Skin epidermis (tissue), 12 donors: Measurements from ENCODE around the gene TMEM165.

ENCODE experiments used
- H3K27ac ChIP-seq, 21 experiments: fragments of 200-600 bp; sonication (generic) in 11 of 21; one replicate each; pipeline ENCODE4 v1.5.0; 2020; ENCODE audit warnings: mild to moderate bottlenecking in 3 of 21, inconsistent platforms in 2 of 21, moderate library complexity in 2 of 21
- H3K4me3 ChIP-seq, 7 experiments: fragments of 200-600 bp; sonication (generic) in 2 of 7; one replicate each; pipeline ENCODE4 v1.5.0; 2020; ENCODE audit warnings: inconsistent platforms in 2 of 7, mild to moderate bottlenecking in 2 of 7, moderate library complexity in 1 of 7

Gene TMEM165

GRCh38 chr4:55365345-55365728 is 30.4 kb upstream of the TMEM165 start:
- no peak overlapping the region for H3K4me3 ChIP-seq
- H3K27ac ChIP-seq, result peak overlapping the region in 1 of 21 experiments; percentile 5

GRCh38 chr4:55366621-55367020 is 29.1 kb upstream of the TMEM165 start:
- no peak overlapping the region for H3K4me3 ChIP-seq
- H3K27ac ChIP-seq, result no peak overlapping the region

- Histone ChIP-seq H3K27ac (no peak overlapping the region), H3K4me3 (no peak overlapping the region)
These were observed 28.6 kb upstream of the TMEM165 start for GRCh38 chr4:55367084-55367722.

- Histone ChIP-seq H3K4me3 (no peak overlapping the region), H3K27ac (no peak overlapping the region)
These were observed 25.8 kb upstream of the TMEM165 start for GRCh38 chr4:55369968-55370367.

GRCh38 chr4:55372259-55372658 is 23.5 kb upstream of the TMEM165 start:
- no peak overlapping the region for H3K4me3 ChIP-seq
- no peak overlapping the region for H3K27ac ChIP-seq

GRCh38 chr4:55373461-55373860 is 22.3 kb upstream of the TMEM165 start:
- H3K27ac ChIP-seq, result no peak overlapping the region
- no peak overlapping the region for H3K4me3 ChIP-seq

- Histone ChIP-seq H3K27ac (no peak overlapping the region), H3K4me3 (no peak overlapping the region)
These were observed 19.1 kb upstream of the TMEM165 start for GRCh38 chr4:55376698-55377097.

- H3K4me3 ChIP-seq, result no peak overlapping the region
- no peak overlapping the region for H3K27ac ChIP-seq
These were observed 16.9 kb upstream of the TMEM165 start for GRCh38 chr4:55378617-55379467.

GRCh38 chr4:55380576-55380975 is 15.2 kb upstream of the TMEM165 start:
- H3K4me3 ChIP-seq, result no peak overlapping the region
- H3K27ac ChIP-seq, result no peak overlapping the region

GRCh38 chr4:55381502-55381901 is 14.3 kb upstream of the TMEM165 start:
- Histone ChIP-seq H3K27ac (no peak overlapping the region), H3K4me3 (no peak overlapping the region)

- no peak overlapping the region for H3K4me3 ChIP-seq
- H3K27ac ChIP-seq, result no peak overlapping the region
These were observed 13.2 kb upstream of the TMEM165 start for GRCh38 chr4:55382488-55383003.

- Histone ChIP-seq H3K4me3 (no peak overlapping the region), H3K27ac (no peak overlapping the region)
These were observed 10.5 kb upstream of the TMEM165 start for GRCh38 chr4:55385201-55385649.

- no peak overlapping the region for H3K27ac ChIP-seq
- no peak overlapping the region for H3K4me3 ChIP-seq
These were observed 9.7 kb upstream of the TMEM165 start for GRCh38 chr4:55386073-55386472.

GRCh38 chr4:55386840-55387239 is 8.9 kb upstream of the TMEM165 start:
- Histone ChIP-seq H3K27ac (no peak overlapping the region), H3K4me3 (no peak overlapping the region)

GRCh38 chr4:55393461-55394320 is 2.1 kb upstream of the TMEM165 start:
- no peak overlapping the region for H3K27ac ChIP-seq
- no peak overlapping the region for H3K4me3 ChIP-seq

GRCh38 chr4:55395218-55395528 is 584 bp upstream of the TMEM165 start:
- Histone ChIP-seq H3K4me3 (peak overlapping the region; percentile 73 to 100 (median 92)), H3K27ac (peak overlapping the region in 20 of 21 experiments; percentile 91 to 100 (median 97))

GRCh38 chr4:55396308-55397125 is 760 bp downstream of the TMEM165 start:
- H3K27ac ChIP-seq, result peak overlapping the region; percentile 86 to 100 (median 97)
- H3K4me3 ChIP-seq, result peak overlapping the region; percentile 73 to 100 (median 92)

GRCh38 chr4:55397126-55397436 is 1.3 kb downstream of the TMEM165 start:
- Histone ChIP-seq H3K27ac (peak overlapping the region in 20 of 21 experiments; percentile 91 to 100 (median 97)), H3K4me3 (peak overlapping the region; percentile 73 to 100 (median 92))

GRCh38 chr4:55397520-55398321 is 2.0 kb downstream of the TMEM165 start:
- peak overlapping the region; percentile 73 to 100 (median 92) for H3K4me3 ChIP-seq
- H3K27ac ChIP-seq, result peak overlapping the region in 20 of 21 experiments; percentile 91 to 100 (median 97)
